B cell (primary cell): Measurements from ENCODE around the gene ROR2. TPM values are rescaled to one million over a fixed set of nuclear protein-coding genes. Genes with fewer than 3 reads are reported as not detected.
"Not testable (repeated sequence)": the region's sequence is repeated elsewhere in the genome, so short reads cannot be mapped to it uniquely, and the experiment has no call there.

Experiments used
- ATAC-seq: fragments of 200-7000 bp; cut with Tn5 transposase; one replicate; pipeline ENCODE4 v1.10.0; 2021; ENCODE audit warnings: low read depth, mild to moderate bottlenecking, moderate number of reproducible peaks, moderate library complexity
- CTCF ChIA-PET: fragments of 350-600 bp; sonication (Branson Sonifier 250); formaldehyde crosslinking; loops from one replicate; lab custom pipeline; 2021; ENCODE audit warnings: antibody characterized with exemption, inconsistent platforms; lab: Charles Lee
- POLR2A ChIA-PET: fragments of 350-600 bp; sonication (Branson Sonifier 250); formaldehyde crosslinking; loops from one replicate; lab custom pipeline; 2021; ENCODE audit warnings: antibody characterized with exemption; lab: Charles Lee
- DNase-seq: peaks from one replicate; pipeline ENCODE4 v3.0.0; 2013
- H2AFZ ChIP-seq: 2 replicates; pipeline ENCODE4 v1.6.1; 2012; ENCODE audit warnings: mild to moderate bottlenecking, low read depth, low read length; ENCODE audit not compliant: insufficient read depth, poor library complexity, severe bottlenecking
- H3K27ac ChIP-seq, 2 donors: 1 replicate in 1 of 2; 2 replicates in 1 of 2; pipeline ENCODE4 v1.5.1; 2012 to 2013; ENCODE audit warnings: low read length in 2 of 2, mild to moderate bottlenecking in 2 of 2, moderate library complexity in 1 of 2
- H3K27me3 ChIP-seq, 4 experiments: fragments of 200-600 bp in 1 of 4; sonication (generic) in 1 of 4; replicated peaks in 1 of 4; 1 replicate in 2 of 4; 2 replicates in 2 of 4; pipeline versions ENCODE4 v1.6.1 to v1.7.0; 2013 to 2016; ENCODE audit warnings: low read length in 3 of 4, mild to moderate bottlenecking in 2 of 4, mixed read lengths in 1 of 4, moderate library complexity in 1 of 4; ENCODE audit not compliant: insufficient read depth in 4 of 4, control insufficient read depth in 3 of 4; ENCODE audit errors: control extremely low read depth in 1 of 4
- H3K36me3 ChIP-seq, 2 experiments: replicated peaks in 1 of 2; 1 replicate in 1 of 2; 2 replicates in 1 of 2; pipeline versions ENCODE4 v1.6.1 to v1.7.1; 2013; ENCODE audit warnings: low read length in 1 of 2; ENCODE audit not compliant: insufficient read depth in 2 of 2, control insufficient read depth in 1 of 2; ENCODE audit errors: control extremely low read depth in 1 of 2, extremely low read depth in 1 of 2
- H3K4me1 ChIP-seq, 2 donors: fragments of 200-600 bp in 1 of 2; sonication (generic) in 1 of 2; 1 replicate in 1 of 2; 2 replicates in 1 of 2; pipeline versions ENCODE4 v1.5.1 to v1.6.1; 2013 to 2017; ENCODE audit warnings: low read length in 2 of 2; ENCODE audit not compliant: control insufficient read depth in 2 of 2, insufficient read depth in 2 of 2
- H3K4me2 ChIP-seq: replicated peaks from 2 replicates; pipeline ENCODE3; 2012; ENCODE audit warnings: mild to moderate bottlenecking, low read depth, low read length; ENCODE audit not compliant: poor library complexity, severe bottlenecking
- H3K4me3 ChIP-seq, 5 experiments: fragments of 200-600 bp in 1 of 5; sonication (generic) in 1 of 5; 1 replicate in 3 of 5; 2 replicates in 2 of 5; pipeline versions ENCODE4 v1.5.1 to v1.7.0; 2011 to 2016; ENCODE audit warnings: low read length in 4 of 5, mild to moderate bottlenecking in 4 of 5, low read depth in 2 of 5, control low read depth in 1 of 5, moderate library complexity in 1 of 5; ENCODE audit not compliant: insufficient read depth in 1 of 5; ENCODE audit errors: control extremely low read depth in 1 of 5, extremely low read depth in 1 of 5
- H3K79me2 ChIP-seq: fragments of 200-600 bp; sonication (generic); one replicate; pipeline ENCODE4 v1.6.0; 2016; ENCODE audit warnings: low read length; ENCODE audit not compliant: control insufficient read depth, insufficient read depth
- H3K9ac ChIP-seq: fragments of 200-600 bp; sonication (generic); 2 replicates; pipeline ENCODE4 v1.6.1; 2017; ENCODE audit warnings: mild to moderate bottlenecking, low read length, moderate library complexity
- H3K9me3 ChIP-seq, 3 donors: one replicate each; pipeline versions ENCODE4 v1.6.1 to v1.7.1; 2013; ENCODE audit warnings: low read length in 2 of 3; ENCODE audit not compliant: control insufficient read depth in 2 of 3, insufficient read depth in 1 of 3; ENCODE audit errors: control extremely low read depth in 1 of 3
- H4K20me1 ChIP-seq: 2 replicates; pipeline ENCODE4 v1.6.0; 2012; ENCODE audit warnings: mild to moderate bottlenecking, low read length; ENCODE audit not compliant: insufficient read depth, control insufficient read depth, poor library complexity, severe bottlenecking
- H3K27ac Mint-ChIP-seq: one replicate; pipeline ENCODE4 v1.8.0; 2021; ENCODE audit warnings: mixed read lengths
- H3K27me3 Mint-ChIP-seq: one replicate; pipeline ENCODE4 v1.8.0; 2021; ENCODE audit warnings: mixed read lengths
- H3K4me1 Mint-ChIP-seq: one replicate; pipeline ENCODE4 v1.8.0; 2021; ENCODE audit warnings: mixed read lengths
- H3K4me3 Mint-ChIP-seq: one replicate; pipeline ENCODE4 v1.8.0; 2021; ENCODE audit warnings: mixed read lengths
- H3K9me3 Mint-ChIP-seq: one replicate; pipeline ENCODE4 v1.8.0; 2022; ENCODE audit warnings: mixed read lengths; ENCODE audit not compliant: insufficient read depth
- CTCF ChIP-seq: fragments of 200-600 bp; IDR thresholded peaks from one replicate; pipeline ENCODE4 v1.8.0; 2022; ENCODE audit warnings: antibody characterized with exemption, mild to moderate bottlenecking
- EZH2 ChIP-seq: IDR thresholded peaks from 2 replicates; pipeline ENCODE4 v1.6.1; 2012; ENCODE audit warnings: borderline replicate concordance, low read depth, mild to moderate bottlenecking, moderate library complexity, low read length; ENCODE audit not compliant: insufficient read depth, poor library complexity, severe bottlenecking
- WGBS: methylation state at CpG from one replicate; pipeline ENCODE4 v1.1.5; 2013; ENCODE audit warnings: missing lambda C conversion rate; ENCODE audit not compliant: insufficient coverage; 5-methylcytosine and 5-hydroxymethylcytosine counted together
- intact Hi-C: fragments of 100-400 bp; cut with micrococcal nuclease; formaldehyde crosslinking; loops from one replicate; pipeline ENCODE4 v1.10.0; 2022
- polyA plus RNA-seq: library from polyadenylated mRNA; depleted of rRNA; stranded (reverse); fragments of >200 nt; gene quantifications from 2 replicates; pipeline ENCODE4 v1.2.3, GENCODE V29; 2012
- total RNA-seq, 2 donors: library from RNA; stranded (reverse); fragments of 120-200 nt in 1 of 2; gene quantifications; 1 replicate in 1 of 2; 2 replicates in 1 of 2; pipeline versions ENCODE4 v1.2.3 to v1.2.4, GENCODE V29; 2013 to 2022

Gene ROR2
- total and polyA plus RNA-seq, 2 donors (not counting 1 experiment from before 2014, with no cell fraction given), result 0.21 to 0.49 TPM

- POLR2A ChIA-PET, result no interaction called here
Measured at GRCh38 chr9:91911657-91912056, 38.4 kb downstream of the ROR2 start.

GRCh38 chr9:91909256-91909655 is 40.8 kb downstream of the ROR2 start:
- H3K27ac ChIP-seq, H3K9me3 Mint-ChIP-seq, H3K4me1 Mint-ChIP-seq, H3K9ac ChIP-seq, H4K20me1 ChIP-seq, H3K4me1 ChIP-seq, H3K27ac Mint-ChIP-seq, H3K4me3 ChIP-seq, H3K36me3 ChIP-seq, H3K9me3 ChIP-seq, H3K4me2 ChIP-seq, H3K4me3 Mint-ChIP-seq, DNase-seq, CTCF ChIA-PET, ATAC-seq, H3K79me2 ChIP-seq, POLR2A ChIA-PET, intact Hi-C loops, H2AFZ ChIP-seq: not testable (repeated sequence)
- WGBS, result no CpG with 5 or more reads among the region's 3 CpGs
- peaks cover 20% of the 10 kb centered on the region for H3K27me3 Mint-ChIP-seq
- peaks cover 0 to 17% (median 0%) of the 10 kb centered on the region in 4 experiments for H3K27me3 ChIP-seq

More at GRCh38 chr9:91911657-91912056, 38.4 kb downstream of the ROR2 start:
- peaks cover 0 to 5% (median 0%) of the 10 kb centered on the region in 3 donors for H3K9me3 ChIP-seq
- Mint-ChIP-seq H3K9me3 (no peaks in the 10 kb centered on the region), H3K27me3 (peaks cover 21% of the 10 kb centered on the region), H3K4me3 (no peak overlapping the region), H3K4me1 (peaks cover 4% of the 10 kb centered on the region), H3K27ac (no peak overlapping the region)
- H3K27ac ChIP-seq, result no peak overlapping the region
- no peak overlapping the region for H3K4me3 ChIP-seq
- DNase-seq, result no peak
- peaks cover 0 to 11% (median 0%) of the 10 kb centered on the region in 4 experiments for H3K27me3 ChIP-seq
- no peak overlapping the region for H3K4me2 ChIP-seq
- H3K36me3 ChIP-seq, result no peaks in the 10 kb centered on the region
- no peak for TF ChIP-seq EZH2
- no peak for TF ChIP-seq CTCF
- CTCF ChIA-PET, result no interaction called here
- intact Hi-C loops, result no loop called here
- H4K20me1 ChIP-seq, result no peaks in the 10 kb centered on the region
- no peak for ATAC-seq
- no peaks in the 10 kb centered on the region for H3K79me2 ChIP-seq
- no peak overlapping the region for H3K9ac ChIP-seq
- no peak overlapping the region for H2AFZ ChIP-seq
- no peaks in the 10 kb centered on the region for H3K4me1 ChIP-seq
- WGBS, result 38% methylated on average over 1 of the region's 2 CpGs
